H9 (cell line): ENCODE results near the gene NXPH1. TPM values are rescaled to one million over a fixed set of nuclear protein-coding genes. Genes with fewer than 3 reads are reported as not detected.

Experiments
- DNase-seq: peaks from one replicate; pipeline ENCODE4 v3.0.0-alpha.2; 2017
- H2AFZ ChIP-seq: one replicate; pipeline ENCODE4 v1.6.1; 2013; ENCODE audit warnings: mild to moderate bottlenecking, low read length, control low read depth, moderate library complexity
- H2AK5ac ChIP-seq: 2 replicates; pipeline ENCODE4 v1.6.1; 2013; ENCODE audit warnings: low read length, control low read depth, mixed read lengths; ENCODE audit not compliant: insufficient read length
- H2BK120ac ChIP-seq: one replicate; pipeline ENCODE4 v1.6.1; 2013; ENCODE audit warnings: low read depth, mild to moderate bottlenecking, low read length, control low read depth, inconsistent platforms; ENCODE audit not compliant: poor library complexity, severe bottlenecking
- H2BK12ac ChIP-seq: 2 replicates; pipeline ENCODE4 v1.6.1; 2013; ENCODE audit warnings: low read length, control low read depth, mixed read lengths, low read depth; ENCODE audit not compliant: insufficient read length
- H2BK15ac ChIP-seq: 2 replicates; pipeline ENCODE4 v1.6.1; 2013; ENCODE audit warnings: low read depth, low read length, control low read depth
- H2BK20ac ChIP-seq: one replicate; pipeline ENCODE4 v1.6.1; 2013; ENCODE audit warnings: low read depth, mild to moderate bottlenecking, low read length, control low read depth, inconsistent platforms; ENCODE audit not compliant: poor library complexity, severe bottlenecking
- H2BK5ac ChIP-seq: 2 replicates; pipeline ENCODE4 v1.6.1; 2013; ENCODE audit warnings: low read length, control low read depth, mixed read lengths; ENCODE audit not compliant: insufficient read length
- H3K14ac ChIP-seq: 2 replicates; pipeline ENCODE4 v1.6.1; 2013; ENCODE audit warnings: low read length, control low read depth; ENCODE audit not compliant: insufficient read depth
- H3K18ac ChIP-seq: 2 replicates; pipeline ENCODE4 v1.6.1; 2013; ENCODE audit warnings: low read depth, mild to moderate bottlenecking, mixed read lengths, low read length, control low read depth; ENCODE audit not compliant: insufficient read length
- H3K23ac ChIP-seq: 2 replicates; pipeline ENCODE4 v1.6.1; 2013; ENCODE audit warnings: low read length, control low read depth, mixed read lengths, low read depth; ENCODE audit not compliant: insufficient read length
- H3K23me2 ChIP-seq: 2 replicates; pipeline ENCODE4 v1.6.1; 2013; ENCODE audit warnings: low read depth, mild to moderate bottlenecking, mixed read lengths, low read length, control low read depth; ENCODE audit not compliant: insufficient read length, poor library complexity, severe bottlenecking
- H3K27ac ChIP-seq: 2 replicates; pipeline ENCODE4 v1.5.1; 2013; ENCODE audit warnings: low read length, control low read depth, mixed read lengths, low read depth; ENCODE audit not compliant: insufficient read length
- H3K27me3 ChIP-seq: 2 replicates; pipeline ENCODE4 v1.6.1; 2013; ENCODE audit warnings: low read length, control low read depth, inconsistent platforms; ENCODE audit not compliant: insufficient read depth
- H3K4ac ChIP-seq: 2 replicates; pipeline ENCODE4 v1.6.1; 2013; ENCODE audit warnings: low read depth, mild to moderate bottlenecking, control low read depth, inconsistent platforms, low read length, moderate library complexity
- H3K4me1 ChIP-seq: 2 replicates; pipeline ENCODE4 v1.6.1; 2013; ENCODE audit warnings: low read length, control low read depth, inconsistent platforms; ENCODE audit not compliant: insufficient read depth
- H3K4me2 ChIP-seq: 2 replicates; pipeline ENCODE4 v1.6.1; 2013; ENCODE audit warnings: low read length, control low read depth, mixed read lengths; ENCODE audit not compliant: insufficient read length, insufficient read depth
- H3K56ac ChIP-seq: 2 replicates; pipeline ENCODE4 v1.6.1; 2013; ENCODE audit warnings: low read depth, mild to moderate bottlenecking, mixed read lengths, low read length, control low read depth; ENCODE audit not compliant: insufficient read length
- H3K79me1 ChIP-seq: 2 replicates; pipeline ENCODE4 v1.6.1; 2013; ENCODE audit warnings: low read depth, mild to moderate bottlenecking, moderate library complexity, low read length, control low read depth, inconsistent platforms; ENCODE audit not compliant: insufficient read depth, poor library complexity, severe bottlenecking
- H3K79me2 ChIP-seq: 2 replicates; pipeline ENCODE4 v1.6.1; 2013; ENCODE audit warnings: low read length, control low read depth, inconsistent platforms; ENCODE audit not compliant: insufficient read depth
- H3K9ac ChIP-seq: 2 replicates; pipeline ENCODE4 v1.6.1; 2013; ENCODE audit warnings: low read length, control low read depth, mixed read lengths; ENCODE audit not compliant: insufficient read length; ENCODE audit errors: extremely low read depth
- H3K9me3 ChIP-seq: one replicate; pipeline ENCODE4 v1.6.1; 2013; ENCODE audit warnings: low read depth, low read length, inconsistent platforms; ENCODE audit not compliant: control insufficient read depth
- H3T11ph ChIP-seq: one replicate; pipeline ENCODE4 v1.6.1; 2013; ENCODE audit warnings: mild to moderate bottlenecking, low read length, control low read depth, inconsistent platforms
- H4K20me1 ChIP-seq: one replicate; pipeline ENCODE4 v1.6.1; 2013; ENCODE audit not compliant: control insufficient read depth, insufficient read length, insufficient read depth
- H4K5ac ChIP-seq: 2 replicates; pipeline ENCODE4 v1.6.1; 2013; ENCODE audit warnings: low read depth, mild to moderate bottlenecking, mixed read lengths, low read length, control low read depth; ENCODE audit not compliant: insufficient read length
- H4K8ac ChIP-seq: replicated peaks from 2 replicates; pipeline ENCODE4 v1.6.1; 2013; ENCODE audit warnings: low read length, control low read depth, mixed read lengths, low read depth; ENCODE audit not compliant: insufficient read length
- H4K91ac ChIP-seq: 2 replicates; pipeline ENCODE4 v1.6.1; 2013; ENCODE audit warnings: low read depth, mild to moderate bottlenecking, moderate library complexity, mixed read lengths, low read length, control low read depth; ENCODE audit not compliant: insufficient read length
- H3K27ac Mint-ChIP-seq, 3 experiments: 2 replicates in 2 of 3; 3 replicates in 1 of 3; pipeline ENCODE4 v1.8.0; 2020 to 2021; ENCODE audit warnings: mixed read lengths in 3 of 3, mild to moderate bottlenecking in 1 of 3, moderate library complexity in 1 of 3
- H3K27me3 Mint-ChIP-seq: 2 replicates; pipeline ENCODE4 v1.8.0; 2021; ENCODE audit warnings: low read depth, mild to moderate bottlenecking, moderate library complexity, mixed read lengths
- H3K36me3 Mint-ChIP-seq, 3 experiments: 2 replicates in 2 of 3; 3 replicates in 1 of 3; pipeline ENCODE4 v1.8.0; 2020 to 2021; ENCODE audit warnings: low read depth in 3 of 3, mixed read lengths in 3 of 3; ENCODE audit not compliant: insufficient read depth in 1 of 3
- H3K4me1 Mint-ChIP-seq, 2 experiments: 2 replicates each; pipeline ENCODE4 v1.8.0; 2020; ENCODE audit warnings: mixed read lengths in 2 of 2
- H3K4me3 Mint-ChIP-seq, 2 experiments: 2 replicates in 1 of 2; 3 replicates in 1 of 2; pipeline ENCODE4 v1.8.0; 2020 to 2021; ENCODE audit warnings: mild to moderate bottlenecking in 2 of 2, mixed read lengths in 2 of 2, moderate library complexity in 1 of 2
- H3K9me3 Mint-ChIP-seq, 2 experiments: 2 replicates in 1 of 2; 3 replicates in 1 of 2; pipeline ENCODE4 v1.8.0; 2020; ENCODE audit warnings: mild to moderate bottlenecking in 2 of 2, mixed read lengths in 2 of 2, moderate library complexity in 1 of 2
- CTCF ChIP-seq: fragments of 200-600 bp; sonication (generic); conservative IDR thresholded peaks from 3 replicates; pipeline ENCODE4 v1.8.0; 2021; ENCODE audit warnings: antibody characterized with exemption, mild to moderate bottlenecking
- WGBS: extraction: QIAGEN DNeasy Blood & Tissue Kit; methylation state at CpG from one replicate; pipeline ENCODE4 v1.1.7; 2013; ENCODE audit warnings: missing lambda C conversion rate, low lambda C conversion rate, mixed read lengths; ENCODE audit not compliant: insufficient read length; ENCODE audit errors: extremely low coverage; 5-methylcytosine and 5-hydroxymethylcytosine counted together
- total RNA-seq: library from RNA; stranded (reverse); gene quantifications from 2 replicates; pipeline ENCODE4 v1.2.1, GENCODE V29; 2021

The NXPH1 gene
- total RNA-seq, 1 experiment from 2014 or later = 0.15 TPM

GRCh38 chr7:8443576-8444467 is 10.4 kb downstream of the NXPH1 start:
- H3K27me3 Mint-ChIP-seq = peaks cover 80% of the 10 kb centered on the region
- Histone ChIP-seq H2BK20ac (no peak overlapping the region), H3K4me2 (peak overlapping the region; percentile 59), H4K20me1 (no peaks in the 10 kb centered on the region), H3K9me3 (no peaks in the 10 kb centered on the region), H3K23ac (no peak overlapping the region), H4K91ac (no peak overlapping the region), H3K14ac (no peak overlapping the region), H3K56ac (no peak overlapping the region), H2BK5ac (no peak overlapping the region), H3K27me3 (peaks cover 29% of the 10 kb centered on the region; the same call in 1 of the 2 replicates), H3K4me1 (no peaks in the 10 kb centered on the region), H2BK15ac (no peak overlapping the region), H4K5ac (no peak overlapping the region), H3K18ac (no peak overlapping the region), H2BK120ac (no peak overlapping the region), H4K8ac (no peak overlapping the region), H2BK12ac (no peak overlapping the region), H3K27ac (no peak overlapping the region), H3K79me2 (no peaks in the 10 kb centered on the region), H2AK5ac (no peak overlapping the region), H3K23me2 (peaks cover 35% of the 10 kb centered on the region), H3K4ac (no peak overlapping the region), H3T11ph (no peak overlapping the region), H2AFZ (no peak overlapping the region), H3K9ac (no peak overlapping the region), H3K79me1 (no peaks in the 10 kb centered on the region)
- peaks cover 34% of the 10 kb centered on the region in 2 experiments for H3K4me1 Mint-ChIP-seq
- H3K4me3 Mint-ChIP-seq = peak overlapping the region; percentile 71 to 90
- DNase-seq = peak; percentile 67
- no CpG with 5 or more reads among the region's 49 CpGs for WGBS
- TF ChIP-seq CTCF = peak; percentile 59
- peaks cover 0 to 3% of the 10 kb centered on the region in 2 experiments; a peak in 1 of 5 replicates for H3K9me3 Mint-ChIP-seq
- H3K27ac Mint-ChIP-seq = no peak overlapping the region
- H3K36me3 Mint-ChIP-seq = no peaks in the 10 kb centered on the region
